ENCODE data around the gene EXTL1.

EXTL1 gene

GRCh38 chr1:26066857-26067256, 45.3 kb downstream of the EXTL1 start:
- no peak for DNase-seq (ENCODE audit: low read depth in 1 of 2, low spot score in 1 of 2)

- no peak for DNase-seq (ENCODE audit: low read depth in 1 of 2, low spot score in 1 of 2)
Measured at GRCh38 chr1:26067432-26067911, 45.9 kb downstream of the EXTL1 start, which contains the start of gene TRIM63. TRIM63 (minus strand) TSS chr1:26067630; CDS start chr1:26067494, 136 bp downstream.

- DNase-seq (ENCODE audit: low read depth in 1 of 2, low spot score in 1 of 2): no peak
Measured at GRCh38 chr1:26069941-26070295, 48.3 kb downstream of the EXTL1 start.

DNA sequence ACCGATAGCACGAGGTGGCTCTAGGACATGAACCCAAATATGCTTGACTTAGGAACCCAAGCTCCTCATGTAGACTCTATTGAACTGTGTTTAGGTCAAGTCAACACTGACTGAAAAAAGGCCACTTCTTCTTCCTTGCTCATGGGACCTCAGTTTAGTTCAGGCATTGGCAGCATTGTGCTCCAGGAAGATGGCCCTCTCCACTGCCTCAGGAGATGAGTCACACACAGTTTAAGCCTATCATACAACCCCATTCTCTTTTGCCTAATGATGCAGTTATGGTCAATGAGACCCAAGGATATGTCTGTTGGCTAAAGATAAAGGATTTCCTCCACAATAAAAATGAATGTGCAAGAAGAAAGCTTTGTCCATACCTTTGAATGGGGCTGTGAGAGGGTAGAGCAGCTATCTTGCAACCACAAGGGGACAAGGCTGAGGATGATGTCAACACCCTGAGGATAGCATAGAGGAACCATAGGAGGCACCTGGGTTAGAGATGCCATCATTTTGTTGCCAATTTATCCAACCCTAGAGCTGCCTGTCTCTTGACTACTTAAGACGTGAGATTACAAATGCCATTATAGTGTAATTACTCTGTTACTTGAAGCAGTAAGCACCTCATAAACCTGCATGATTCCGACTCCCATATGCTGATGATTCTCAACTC, 48.9 kb downstream of the EXTL1 start:
- no peak for DNase-seq (ENCODE audit: low read depth in 1 of 2, low spot score in 1 of 2)

DNA sequence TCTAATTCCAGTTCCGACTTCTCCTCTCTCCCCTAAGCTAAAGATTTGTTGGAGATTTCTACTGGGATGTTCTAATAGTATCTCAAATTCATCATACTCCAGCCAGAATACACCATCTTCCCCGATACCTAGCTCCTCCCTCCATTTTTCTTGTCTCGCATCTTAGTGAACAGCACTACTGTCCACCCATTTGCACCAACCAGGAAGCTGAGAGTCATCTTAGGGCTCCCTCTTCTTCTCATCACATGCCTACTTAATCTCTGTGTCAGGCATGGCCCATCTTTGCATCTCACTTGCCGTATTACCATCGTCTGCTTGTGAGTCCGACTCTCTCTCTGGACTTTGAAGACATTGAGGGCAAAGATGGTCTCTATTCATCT, 49.4 kb downstream of the EXTL1 start:
- DNase-seq (ENCODE audit: low read depth in 1 of 2, low spot score in 1 of 2): no peak

- no peak for DNase-seq (ENCODE audit: low read depth in 1 of 2, low spot score in 1 of 2)
Measured at GRCh38 chr1:26072305-26072704, 50.7 kb downstream of the EXTL1 start.

GRCh38 chr1:26075421-26076144, 54.0 kb downstream of the EXTL1 start:
- no peak for DNase-seq (ENCODE audit: low read depth in 1 of 2, low spot score in 1 of 2)

- no peak for DNase-seq (ENCODE audit: low read depth in 1 of 2, low spot score in 1 of 2)
Measured at GRCh38 chr1:26077524-26077923, 55.9 kb downstream of the EXTL1 start.

DNA sequence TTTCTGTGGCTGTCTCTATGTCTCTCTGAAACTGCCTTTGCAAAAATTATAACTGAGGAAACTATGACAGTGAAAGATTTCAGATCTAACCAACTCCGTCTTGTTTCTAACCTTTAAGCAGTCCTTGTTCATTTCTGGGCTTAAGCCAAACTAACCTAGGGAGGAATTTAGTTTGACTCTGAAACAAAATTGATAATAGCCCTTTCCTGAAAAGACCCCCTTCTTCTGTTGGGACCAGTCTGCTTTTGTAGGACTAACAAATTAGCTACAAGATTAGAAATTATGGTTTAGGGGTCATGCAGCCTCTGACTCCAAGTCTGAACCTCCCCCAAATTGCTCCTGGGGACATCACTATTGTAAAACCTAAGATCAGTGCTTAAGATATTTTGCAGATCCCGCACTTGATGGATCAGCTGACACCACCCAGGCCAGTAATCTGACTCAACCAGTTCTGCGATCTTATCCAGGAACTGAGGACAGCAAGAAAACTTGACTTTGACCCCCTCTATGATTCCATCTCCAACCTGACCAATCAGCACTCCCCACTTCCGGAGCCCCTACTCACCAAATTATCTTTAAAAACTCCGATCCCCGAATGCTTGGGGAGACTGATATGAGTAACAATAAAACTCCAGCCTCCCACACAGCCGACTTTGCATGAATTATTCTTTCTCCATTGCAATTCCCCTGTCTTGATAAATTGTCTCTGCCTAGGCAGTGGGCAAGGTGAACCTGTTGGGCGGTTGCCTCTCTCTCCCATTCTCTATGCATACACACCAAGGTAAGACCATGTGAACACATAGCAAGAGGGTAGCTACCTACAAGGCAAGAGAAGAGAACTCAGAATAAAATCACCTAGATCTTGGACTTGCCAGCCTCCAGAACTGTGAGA, 57.0 kb downstream of the EXTL1 start:
- no peak for DNase-seq (ENCODE audit: low read depth in 1 of 2, low spot score in 1 of 2)

DNA sequence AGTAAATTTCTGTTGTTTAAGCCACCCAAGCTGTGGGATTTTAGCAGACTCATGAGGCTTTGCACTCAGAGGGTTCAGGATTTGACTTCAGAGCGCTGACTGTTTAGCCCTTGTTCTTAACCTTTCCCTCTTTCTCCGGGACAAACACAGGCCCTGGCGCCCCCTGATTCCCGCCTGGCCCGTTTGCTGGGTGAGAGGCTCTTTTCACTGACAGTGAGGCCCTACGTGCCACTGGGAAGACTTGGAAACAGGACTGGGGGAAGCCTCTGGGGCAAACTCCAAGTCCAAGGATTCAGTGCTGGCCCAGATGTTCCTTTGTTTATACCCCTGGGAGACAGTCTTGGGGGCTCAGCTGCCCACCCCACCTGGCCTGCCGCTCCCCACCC, 57.6 kb downstream of the EXTL1 start:
- DNase-seq (ENCODE audit: low read depth in 1 of 2, low spot score in 1 of 2): no peak

DNA sequence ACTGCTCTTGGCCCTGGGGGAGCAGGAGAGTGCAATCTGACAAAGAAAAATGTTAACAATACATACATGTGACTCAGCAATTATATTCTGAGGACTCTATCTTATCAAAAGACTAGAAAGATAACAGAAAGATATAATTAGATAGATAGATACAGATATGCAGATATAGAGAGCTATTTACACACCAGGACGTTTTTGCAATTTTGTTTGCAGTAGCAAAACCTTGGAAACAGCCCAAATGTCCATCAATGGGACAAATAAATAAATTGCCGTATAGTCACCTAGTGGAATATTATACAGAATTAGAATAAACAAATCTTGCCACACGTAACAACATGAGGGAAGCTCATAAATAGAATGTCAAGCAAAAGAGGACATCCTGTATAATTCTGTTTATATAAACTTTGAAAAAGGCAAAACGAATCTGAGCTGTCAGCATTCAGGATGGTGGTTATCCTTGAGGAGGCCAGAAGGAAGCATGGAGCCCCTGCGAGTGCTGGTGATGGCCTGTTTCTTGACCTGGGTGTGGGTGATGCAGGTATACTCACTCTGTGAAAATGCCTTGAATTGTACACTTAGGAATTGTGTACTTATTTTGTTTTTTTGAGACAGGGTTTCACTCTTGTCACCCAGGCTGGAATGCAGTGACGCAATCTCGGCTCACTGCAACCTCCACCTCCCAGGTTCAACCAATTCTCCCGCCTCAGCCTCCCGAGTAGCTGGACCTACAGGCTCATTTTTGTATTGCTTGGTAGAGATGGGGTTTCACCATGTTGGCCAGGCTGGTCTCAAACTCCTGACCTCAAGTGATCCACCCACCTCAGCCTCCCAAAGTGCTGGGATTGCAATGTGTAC, 58.6 kb downstream of the EXTL1 start:
- no peak for DNase-seq (ENCODE audit: low read depth in 1 of 2, low spot score in 1 of 2)

- no peak for DNase-seq (ENCODE audit: low read depth in 1 of 2, low spot score in 1 of 2)
Measured at GRCh38 chr1:26081267-26082019, 59.9 kb downstream of the EXTL1 start.

DNA sequence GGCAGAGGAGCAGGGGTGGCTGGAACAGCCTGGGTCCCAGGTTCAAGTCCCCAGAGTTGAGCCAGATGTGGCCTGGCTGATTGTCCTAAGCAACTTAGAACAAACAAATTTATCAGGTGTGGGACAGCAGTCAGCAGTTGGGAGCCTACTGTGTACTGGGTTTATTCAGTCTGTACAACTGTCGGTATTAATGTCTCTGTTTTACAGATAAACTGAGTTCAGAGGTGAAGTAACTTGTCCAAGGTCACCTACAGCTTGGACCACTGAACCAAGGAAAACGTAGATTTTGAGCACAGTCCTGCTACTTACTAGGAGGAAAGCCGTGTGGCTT, 60.4 kb downstream of the EXTL1 start:
- no peak for DNase-seq (ENCODE audit: low read depth in 1 of 2, low spot score in 1 of 2)

- no peak for DNase-seq (ENCODE audit: low read depth in 1 of 2, low spot score in 1 of 2)
Measured at GRCh38 chr1:26083208-26083607, 61.6 kb downstream of the EXTL1 start.

DNA sequence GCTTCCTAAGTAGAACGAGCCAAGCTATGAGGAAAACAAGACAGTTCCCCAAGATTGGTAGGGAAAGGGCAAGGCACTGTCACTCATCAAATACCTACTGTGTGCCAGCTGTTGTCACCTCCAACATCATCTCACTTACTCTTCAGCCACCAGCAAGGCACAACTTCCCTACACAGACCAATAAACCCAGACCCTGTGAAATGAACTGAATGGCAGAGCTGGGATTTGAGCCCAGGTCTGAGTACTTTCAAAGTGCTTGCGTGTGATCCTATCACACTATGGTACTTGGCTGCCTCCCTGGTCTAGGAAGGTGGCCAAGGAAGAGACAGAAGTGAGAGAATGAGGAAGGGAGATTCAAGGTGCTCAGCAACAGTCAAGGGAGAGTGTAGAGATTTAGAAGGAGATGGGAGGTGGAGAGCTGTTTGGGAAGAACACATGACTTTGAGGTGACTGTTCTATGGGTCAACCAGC, 62.6 kb downstream of the EXTL1 start:
- DNase-seq (ENCODE audit: low read depth in 1 of 2, low spot score in 1 of 2): no peak

DNA sequence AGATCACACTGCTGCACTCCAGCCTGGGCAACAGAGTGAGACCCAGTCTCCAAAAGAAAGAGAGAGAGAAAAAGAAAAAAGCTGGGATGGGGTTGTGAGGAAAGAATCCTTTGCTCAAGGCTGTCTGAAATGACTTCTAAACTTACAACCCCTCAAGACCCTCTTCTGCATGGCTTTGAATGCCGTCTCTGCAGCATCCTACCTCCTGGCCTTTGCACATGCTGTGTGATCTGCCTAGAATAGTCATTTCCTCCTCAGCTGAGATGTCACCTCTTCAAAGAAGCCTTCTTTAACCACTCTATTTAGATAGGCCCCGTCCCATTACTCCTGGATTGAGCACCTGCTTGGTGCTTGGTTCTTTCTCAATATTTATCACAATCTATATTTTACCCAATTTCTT, 63.3 kb downstream of the EXTL1 start:
- DNase-seq (ENCODE audit: low read depth in 1 of 2, low spot score in 1 of 2): no peak

Data from stimulated activated CD4-positive, alpha-beta T cell treated with anti-CD3 and anti-CD28 coated beads, Interleukin-15, amount 100 ng/mL, for 1 hour (primary cell).